Smooth muscle cell (in vitro differentiated cells): ENCODE results near the gene ZBTB7C. TPM values are rescaled to one million over a fixed set of nuclear protein-coding genes. Genes with fewer than 3 reads are reported as not detected.

Experiments
- DNase-seq: peaks from one replicate; lab custom pipeline; 2025; ENCODE audit not compliant: unreplicated experiment; lab: John Stamatoyannopoulos, UW
- H2AFZ ChIP-seq: fragments of 200-600 bp; sonication (generic); 2 replicates; pipeline ENCODE4 v1.6.0; 2016; ENCODE audit warnings: antibody characterized with exemption, low read depth, mild to moderate bottlenecking
- H3F3A ChIP-seq: fragments of 200-600 bp; sonication (generic); 2 replicates; pipeline ENCODE4 v1.6.0; 2017; ENCODE audit warnings: antibody characterized with exemption, low read depth
- H3K27ac ChIP-seq: fragments of 200-600 bp; sonication (generic); 2 replicates; pipeline ENCODE4 v1.5.1; 2016; ENCODE audit warnings: low read depth, mild to moderate bottlenecking
- H3K27me3 ChIP-seq: fragments of 200-600 bp; sonication (generic); 2 replicates; pipeline ENCODE4 v1.6.1; 2016; ENCODE audit warnings: low read depth, mild to moderate bottlenecking
- H3K36me3 ChIP-seq: fragments of 200-600 bp; sonication (generic); 2 replicates; pipeline ENCODE4 v1.5.1; 2016; ENCODE audit warnings: low read depth
- H3K4me1 ChIP-seq: fragments of 200-600 bp; sonication (generic); 2 replicates; pipeline ENCODE4 v1.5.1; 2016; ENCODE audit warnings: low read depth
- H3K4me2 ChIP-seq: fragments of 200-600 bp; sonication (generic); 2 replicates; pipeline ENCODE4 v1.6.0; 2016; ENCODE audit warnings: mild to moderate bottlenecking
- H3K4me3 ChIP-seq: fragments of 200-600 bp; sonication (generic); 2 replicates; pipeline ENCODE4 v1.5.1; 2016; ENCODE audit warnings: mild to moderate bottlenecking
- H3K79me2 ChIP-seq: fragments of 200-600 bp; sonication (generic); 2 replicates; pipeline ENCODE4 v1.6.0; 2016; ENCODE audit warnings: low read depth, mild to moderate bottlenecking
- H3K9ac ChIP-seq: fragments of 200-600 bp; sonication (generic); 2 replicates; pipeline ENCODE4 v1.6.0; 2016; ENCODE audit warnings: low read depth
- H3K9me3 ChIP-seq: fragments of 200-600 bp; sonication (generic); replicated peaks from 2 replicates; pipeline ENCODE4 v1.5.1; 2016; ENCODE audit warnings: low read depth
- H4K20me1 ChIP-seq: fragments of 200-600 bp; sonication (generic); 2 replicates; pipeline ENCODE4 v1.6.0; 2016; ENCODE audit warnings: low read depth
- CTCF ChIP-seq: fragments of 200-600 bp; sonication (generic); IDR thresholded peaks from 2 replicates; pipeline ENCODE4 v1.5.1; 2017; ENCODE audit warnings: borderline replicate concordance, mild to moderate bottlenecking, antibody characterized with exemption; ENCODE audit not compliant: insufficient read depth, poor library complexity, severe bottlenecking
- WGBS: methylation state at CpG from one replicate; pipeline ENCODE4 v1.1.7; 2016; ENCODE audit warnings: low lambda C conversion rate; 5-methylcytosine and 5-hydroxymethylcytosine counted together
- polyA plus RNA-seq: library from polyadenylated mRNA; unstranded; fragments of >200 nt; fragmentation: Nextera tagmentation; extraction: Ambion mirVana; gene quantifications from 2 replicates; pipeline ENCODE4 v1.2.1, GENCODE V29; 2016
- total RNA-seq: library from RNA; depleted of rRNA; stranded (reverse); fragments of >200 nt; gene quantifications from 2 replicates; pipeline ENCODE4 v1.2.3, GENCODE V29; 2014

ZBTB7C gene
- total and polyA plus RNA-seq, 2 experiments from 2014 or later, result 0.48 to 0.63 TPM

- Histone ChIP-seq H2AFZ (no peak overlapping the region), H3K4me1 (peaks cover 22% of the 10 kb centered on the region), H3K9ac (no peak overlapping the region), H3K36me3 (no peaks in the 10 kb centered on the region), H3K79me2 (no peaks in the 10 kb centered on the region), H3K27ac (no peak overlapping the region), H3K4me3 (no peak overlapping the region), H3K27me3 (no peaks in the 10 kb centered on the region), H3K9me3 (no peaks in the 10 kb centered on the region), H3F3A (peaks cover 7% of the 10 kb centered on the region), H4K20me1 (no peaks in the 10 kb centered on the region), H3K4me2 (no peak overlapping the region)
- 94% methylated on average over 4 of the region's 4 CpGs for WGBS
- no peak for DNase-seq
- TF ChIP-seq CTCF, result no peak
Observed at GRCh38 chr18:47992266-47992665, 416.9 kb downstream of the ZBTB7C start.

- Histone ChIP-seq H3K4me2 (no peak overlapping the region), H3K36me3 (no peaks in the 10 kb centered on the region), H2AFZ (no peak overlapping the region), H4K20me1 (no peaks in the 10 kb centered on the region), H3K4me3 (no peak overlapping the region), H3K9me3 (no peaks in the 10 kb centered on the region), H3K27me3 (no peaks in the 10 kb centered on the region), H3K79me2 (no peaks in the 10 kb centered on the region), H3K9ac (no peak overlapping the region), H3K4me1 (peaks cover 13% of the 10 kb centered on the region), H3K27ac (no peak overlapping the region), H3F3A (no peaks in the 10 kb centered on the region)
- WGBS, result 81% methylated on average over 5 of the region's 5 CpGs
- DNase-seq, result no peak
- no peak for TF ChIP-seq CTCF
Observed at GRCh38 chr18:47990981-47991380, 418.2 kb downstream of the ZBTB7C start.

- no peaks in the 10 kb centered on the region for H3K79me2 ChIP-seq
- no peaks in the 10 kb centered on the region for H3K4me1 ChIP-seq
- no peaks in the 10 kb centered on the region for H3K36me3 ChIP-seq
- H3K4me3 ChIP-seq, result no peak overlapping the region
- DNase-seq, result no peak
- H3K4me2 ChIP-seq, result no peak overlapping the region
- H4K20me1 ChIP-seq, result no peaks in the 10 kb centered on the region
- no peaks in the 10 kb centered on the region for H3F3A ChIP-seq
- H2AFZ ChIP-seq, result no peak overlapping the region
- WGBS, result 58% methylated on average over 3 of the region's 3 CpGs
- TF ChIP-seq CTCF, result no peak
- H3K9ac ChIP-seq, result no peak overlapping the region
- no peak overlapping the region for H3K27ac ChIP-seq
- no peaks in the 10 kb centered on the region for H3K27me3 ChIP-seq
- no peaks in the 10 kb centered on the region for H3K9me3 ChIP-seq
Observed at GRCh38 chr18:47987388-47987699, 421.8 kb downstream of the ZBTB7C start.

GRCh38 chr18:47986620-47987387, 422.4 kb downstream of the ZBTB7C start:
- peaks cover 2% of the 10 kb centered on the region for H3K4me1 ChIP-seq
- no peak overlapping the region for H3K27ac ChIP-seq
- WGBS, result 79% methylated on average over 5 of the region's 5 CpGs
- no peak for TF ChIP-seq CTCF
- H3K79me2 ChIP-seq, result no peaks in the 10 kb centered on the region
- no peak overlapping the region for H3K4me3 ChIP-seq
- H4K20me1 ChIP-seq, result no peaks in the 10 kb centered on the region
- no peak overlapping the region for H3K9ac ChIP-seq
- DNase-seq, result no peak
- no peak overlapping the region for H3K4me2 ChIP-seq
- H3K36me3 ChIP-seq, result no peaks in the 10 kb centered on the region
- H2AFZ ChIP-seq, result no peak overlapping the region
- H3K27me3 ChIP-seq, result no peaks in the 10 kb centered on the region
- H3K9me3 ChIP-seq, result no peaks in the 10 kb centered on the region
- H3F3A ChIP-seq, result no peaks in the 10 kb centered on the region
